ENCODE data around the gene NXT2. TPM values are rescaled to one million over a fixed set of nuclear protein-coding genes. Genes with fewer than 3 reads are reported as not detected.

The NXT2 gene
- total RNA-seq, 1 experiment from 2014 or later, result 30.5 TPM

Other genes starting within 250 kb of the NXT2 start
- gene GUCY2F, start 54.8 kb upstream of the NXT2 start, total RNA-seq (2014; rRNA removed; shearing (Covaris generic)), result not detected in 2 replicates
- 0.86 TPM in 1 of 2 replicates, not detected in the other for gene KCNE5, start 88.3 kb downstream of the NXT2 start, total RNA-seq (2014; rRNA removed; shearing (Covaris generic))
- 107 and 142 TPM in 2 replicates for gene ACSL4, start 196.4 kb downstream of the NXT2 start, total RNA-seq (2014; rRNA removed; shearing (Covaris generic))

Data from M059J (cell line).